Mucosa of stomach (tissue), 1 donor: ENCODE measurements around the gene WRAP73.

Experiments
- H3K27me3 ChIP-seq: one replicate; pipeline ENCODE4 v1.7.0; 2013; ENCODE audit warnings: mild to moderate bottlenecking, low read length; ENCODE audit not compliant: control insufficient read depth, insufficient read depth
- H3K36me3 ChIP-seq: one replicate; pipeline ENCODE4 v1.7.0; 2013; ENCODE audit warnings: low read length; ENCODE audit not compliant: control insufficient read depth, insufficient read depth
- H3K4me1 ChIP-seq: one replicate; pipeline ENCODE4 v1.7.0; 2013; ENCODE audit warnings: mild to moderate bottlenecking, low read length; ENCODE audit not compliant: control insufficient read depth, insufficient read depth
- H3K4me3 ChIP-seq: one replicate; pipeline ENCODE4 v1.7.0; 2013; ENCODE audit warnings: low read length
- H3K9ac ChIP-seq: one replicate; pipeline ENCODE4 v1.7.0; 2013; ENCODE audit warnings: mild to moderate bottlenecking, low read length, moderate library complexity
- H3K9me3 ChIP-seq: one replicate; pipeline ENCODE4 v1.7.0; 2013; ENCODE audit warnings: mild to moderate bottlenecking, low read length, moderate library complexity; ENCODE audit not compliant: control insufficient read depth
- donor health status: Pancreatic carcinoma.

Gene WRAP73

GRCh38 chr1:3649342-3650247 is at the start of gene WRAP73:
Gene WRAP73, minus strand, starts transcription at chr1:3650103. Its CDS starts 104 bp downstream, at chr1:3649999.
- H3K9ac ChIP-seq = peak within 1 kb of the TSS; percentile 76
- no peaks in the 10 kb centered on the region for H3K9me3 ChIP-seq
- H3K4me3 ChIP-seq = peak within 1 kb of the TSS; percentile 74
- peaks cover 23% of the 10 kb centered on the region for H3K4me1 ChIP-seq
- H3K27me3 ChIP-seq = peaks cover 46% of the 10 kb centered on the region
- H3K36me3 ChIP-seq = no peaks in the 10 kb centered on the region

- H3K9ac ChIP-seq = no peak overlapping the region
- no peaks in the 10 kb centered on the region for H3K9me3 ChIP-seq
- peaks cover 6% of the 10 kb centered on the region for H3K4me1 ChIP-seq
- no peak overlapping the region for H3K4me3 ChIP-seq
- peaks cover 28% of the 10 kb centered on the region for H3K27me3 ChIP-seq
- H3K36me3 ChIP-seq = no peaks in the 10 kb centered on the region
Measured at GRCh38 chr1:3699596-3699995, 49.7 kb upstream of the WRAP73 start.

GRCh38 chr1:3698660-3699408 is 48.9 kb upstream of the WRAP73 start:
- Histone ChIP-seq H3K9me3 (no peaks in the 10 kb centered on the region), H3K27me3 (peaks cover 28% of the 10 kb centered on the region), H3K9ac (no peak overlapping the region), H3K4me1 (peaks cover 6% of the 10 kb centered on the region), H3K4me3 (no peak overlapping the region), H3K36me3 (no peaks in the 10 kb centered on the region)

GRCh38 chr1:3697810-3698209 is 47.9 kb upstream of the WRAP73 start:
- Histone ChIP-seq H3K4me3 (no peak overlapping the region), H3K4me1 (peaks cover 6% of the 10 kb centered on the region), H3K36me3 (no peaks in the 10 kb centered on the region), H3K9me3 (no peaks in the 10 kb centered on the region), H3K27me3 (peaks cover 28% of the 10 kb centered on the region), H3K9ac (no peak overlapping the region)

GRCh38 chr1:3697104-3697503 is 47.2 kb upstream of the WRAP73 start:
- no peaks in the 10 kb centered on the region for H3K36me3 ChIP-seq
- no peak overlapping the region for H3K9ac ChIP-seq
- H3K9me3 ChIP-seq = no peaks in the 10 kb centered on the region
- no peak overlapping the region for H3K4me3 ChIP-seq
- peaks cover 6% of the 10 kb centered on the region for H3K4me1 ChIP-seq
- peaks cover 28% of the 10 kb centered on the region for H3K27me3 ChIP-seq

GRCh38 chr1:3696689-3697088 is 46.8 kb upstream of the WRAP73 start:
- Histone ChIP-seq H3K9me3 (no peaks in the 10 kb centered on the region), H3K4me3 (no peak overlapping the region), H3K27me3 (peaks cover 28% of the 10 kb centered on the region), H3K9ac (no peak overlapping the region), H3K36me3 (no peaks in the 10 kb centered on the region), H3K4me1 (peaks cover 6% of the 10 kb centered on the region)

- Histone ChIP-seq H3K9me3 (no peaks in the 10 kb centered on the region), H3K4me1 (peaks cover 6% of the 10 kb centered on the region), H3K9ac (no peak overlapping the region), H3K27me3 (peaks cover 28% of the 10 kb centered on the region), H3K4me3 (no peak overlapping the region), H3K36me3 (no peaks in the 10 kb centered on the region)
Measured at GRCh38 chr1:3695326-3696217, 45.7 kb upstream of the WRAP73 start.

- Histone ChIP-seq H3K9ac (no peak overlapping the region), H3K4me1 (peaks cover 6% of the 10 kb centered on the region), H3K27me3 (peaks cover 26% of the 10 kb centered on the region), H3K9me3 (no peaks in the 10 kb centered on the region), H3K4me3 (no peak overlapping the region), H3K36me3 (no peaks in the 10 kb centered on the region)
Measured at GRCh38 chr1:3693321-3693720, 43.4 kb upstream of the WRAP73 start.

- Histone ChIP-seq H3K9ac (no peak overlapping the region), H3K27me3 (peaks cover 22% of the 10 kb centered on the region), H3K4me1 (peaks cover 6% of the 10 kb centered on the region), H3K4me3 (no peak overlapping the region), H3K9me3 (no peaks in the 10 kb centered on the region), H3K36me3 (no peaks in the 10 kb centered on the region)
Measured at GRCh38 chr1:3692598-3692997, 42.7 kb upstream of the WRAP73 start.

GRCh38 chr1:3691421-3692204 is 41.7 kb upstream of the WRAP73 start:
- H3K9me3 ChIP-seq = no peaks in the 10 kb centered on the region
- H3K27me3 ChIP-seq = peaks cover 12% of the 10 kb centered on the region
- H3K4me3 ChIP-seq = no peak overlapping the region
- no peak overlapping the region for H3K9ac ChIP-seq
- no peaks in the 10 kb centered on the region for H3K36me3 ChIP-seq
- H3K4me1 ChIP-seq = peaks cover 6% of the 10 kb centered on the region
